Activated CD8-positive, alpha-beta memory T cell treated with anti-CD3 and anti-CD28 coated beads for 48 hours (primary cell): ENCODE data around the gene KRT12.
"Not testable (repeated sequence)": the region's sequence is repeated elsewhere in the genome, so short reads cannot be mapped to it uniquely, and the experiment has no call there.

Experiments
- DNase-seq, 3 experiments: peaks; one replicate each; pipeline ENCODE4 v3.0.0-alpha.2; 2020; ENCODE audit warnings: low read depth in 2 of 3, low spot score in 2 of 3

Gene KRT12

DNA sequence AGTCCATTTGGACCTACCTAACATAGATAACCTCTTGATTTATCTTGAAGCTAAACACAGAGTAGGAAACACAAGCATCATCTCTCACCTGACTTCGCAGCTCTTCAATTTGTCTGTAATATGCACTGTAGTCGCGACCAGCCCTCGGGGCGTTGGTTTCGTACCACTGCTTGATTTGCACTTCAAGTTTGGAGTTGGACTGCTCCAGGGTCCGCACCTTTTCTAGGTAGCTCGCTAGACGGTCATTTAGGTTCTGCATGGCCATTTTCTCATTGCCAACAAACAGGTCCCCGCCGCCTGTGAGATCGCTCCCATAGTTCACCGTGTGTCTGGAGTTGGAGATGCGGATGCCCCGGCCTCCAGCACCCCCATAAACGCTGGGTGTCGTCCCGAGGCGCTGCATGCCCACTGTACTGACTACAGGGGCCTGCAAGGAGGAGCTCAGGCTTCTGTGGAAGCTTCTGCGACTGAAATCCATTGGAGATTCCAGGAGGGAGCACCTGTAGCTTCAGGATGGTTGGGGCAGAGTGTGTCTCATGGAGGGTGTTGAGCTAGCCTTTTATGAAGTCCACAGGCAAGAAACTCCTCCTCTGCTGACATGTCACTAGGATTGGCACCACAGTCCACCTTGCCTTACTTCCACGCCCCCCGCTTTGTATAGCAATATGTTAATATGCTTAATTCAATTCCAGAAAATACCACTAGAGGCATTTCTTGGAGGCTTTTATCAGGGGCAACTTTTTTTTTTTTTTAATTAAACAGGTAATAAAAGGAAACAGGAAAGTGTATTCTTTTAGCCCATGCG is 17.9 kb upstream of the KRT12 start, which contains the start of gene KRT20:
KRT20 (minus strand) TSS at position 535 of the 805 bp plus-strand sequence; CDS start at position 478, 57 bp downstream.
- DNase-seq, result no peak

DNA sequence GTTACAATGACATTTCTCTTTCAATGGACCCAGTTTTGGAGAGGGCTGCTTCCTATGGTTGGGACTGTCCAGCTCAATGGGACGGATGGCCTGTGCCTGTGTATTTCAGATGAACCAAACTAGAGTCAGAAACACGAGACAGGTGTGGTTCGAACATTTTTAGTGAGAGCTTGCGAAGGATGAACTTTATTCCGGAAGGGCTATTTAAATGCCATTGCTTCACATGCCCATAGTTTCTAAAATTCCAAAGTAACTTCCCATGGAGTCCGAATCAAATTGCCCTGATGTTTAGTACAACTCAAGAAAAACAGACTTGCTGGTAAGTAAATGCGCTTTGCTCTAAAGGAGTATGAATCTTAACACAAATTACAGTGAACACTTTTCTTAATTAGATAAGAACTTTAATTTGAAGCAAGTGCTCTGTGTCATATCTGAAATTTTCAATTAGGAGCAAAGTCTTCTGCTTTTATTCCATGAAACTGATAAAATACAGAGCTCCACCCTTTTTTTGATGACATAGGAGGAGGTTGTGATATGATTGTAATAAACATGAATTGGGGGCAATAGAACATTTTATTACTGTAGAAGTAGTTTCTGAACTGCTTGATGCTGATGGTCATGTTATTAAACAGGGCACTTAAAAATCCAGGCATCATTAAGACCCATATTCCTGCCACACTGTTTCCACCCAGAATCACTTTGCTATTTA is 16.8 kb upstream of the KRT12 start:
- DNase-seq, result no peak

DNA sequence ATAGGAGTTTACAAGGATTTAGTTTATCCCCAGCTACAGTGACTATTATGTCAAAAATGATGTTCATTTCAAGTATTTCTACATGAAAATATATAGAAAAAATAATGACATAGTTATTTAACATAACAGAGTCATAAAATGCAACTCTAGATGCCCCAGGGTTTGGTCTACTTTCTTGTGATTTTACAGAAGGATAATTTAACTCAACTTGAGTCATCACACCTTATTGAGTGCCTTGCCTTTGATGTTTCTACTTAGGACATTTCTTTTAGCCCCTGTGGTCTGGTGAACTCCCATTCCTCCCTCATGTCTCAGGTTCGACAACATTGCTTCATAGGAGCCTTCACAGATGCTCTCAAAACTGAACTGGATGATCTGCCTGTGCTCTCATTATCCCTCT is 16.0 kb upstream of the KRT12 start:
- DNase-seq, result no peak

GRCh38 chr17:40879026-40879425 is 12.0 kb upstream of the KRT12 start:
- no peak for DNase-seq

DNA sequence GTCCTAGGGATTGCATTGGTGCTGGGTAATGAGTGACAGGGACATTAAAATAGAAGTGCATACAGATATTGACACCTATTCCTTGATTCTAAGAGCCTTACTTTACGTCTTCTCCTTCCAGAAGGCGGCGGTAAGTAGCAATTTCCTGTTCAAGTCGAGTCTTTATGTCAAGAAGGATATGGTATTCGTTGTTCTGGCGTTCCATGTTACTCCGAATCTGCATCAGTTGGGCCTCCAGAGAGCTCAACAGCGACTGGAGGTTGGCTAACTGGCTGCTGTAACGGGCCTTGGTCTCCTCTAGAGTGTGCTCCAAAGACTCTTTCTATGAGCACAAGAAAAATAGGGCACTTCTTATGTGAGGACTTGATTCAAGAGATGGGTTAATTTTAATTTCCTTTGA is 11.0 kb upstream of the KRT12 start:
- DNase-seq, result no peak

- DNase-seq, result no peak
Measured at GRCh38 chr17:40873801-40874200, 6.8 kb upstream of the KRT12 start.

GRCh38 chr17:40873255-40873654 is 6.2 kb upstream of the KRT12 start:
- DNase-seq, result no peak

- no peak for DNase-seq
Measured at GRCh38 chr17:40872416-40872815, 5.4 kb upstream of the KRT12 start.

DNA sequence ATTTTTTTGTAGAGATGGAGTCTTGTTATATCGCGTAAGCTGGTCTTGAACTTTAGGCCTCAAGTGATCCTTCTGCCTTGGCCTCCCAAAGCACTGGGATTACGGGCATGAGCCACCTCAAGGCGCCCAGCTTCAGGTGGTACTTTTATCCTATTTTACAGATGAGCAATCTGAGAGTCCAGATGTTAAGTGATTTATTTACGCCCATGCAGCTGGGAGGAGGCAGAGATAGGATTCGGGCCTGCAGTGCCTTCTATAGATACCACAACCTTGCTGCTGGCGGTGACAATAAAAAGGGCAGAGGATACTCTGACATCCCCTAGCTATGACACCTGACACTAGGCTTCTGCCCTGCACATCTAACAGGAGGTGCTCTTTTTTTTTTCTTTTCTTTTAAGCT is 4.3 kb upstream of the KRT12 start:
- no peak for DNase-seq

DNA sequence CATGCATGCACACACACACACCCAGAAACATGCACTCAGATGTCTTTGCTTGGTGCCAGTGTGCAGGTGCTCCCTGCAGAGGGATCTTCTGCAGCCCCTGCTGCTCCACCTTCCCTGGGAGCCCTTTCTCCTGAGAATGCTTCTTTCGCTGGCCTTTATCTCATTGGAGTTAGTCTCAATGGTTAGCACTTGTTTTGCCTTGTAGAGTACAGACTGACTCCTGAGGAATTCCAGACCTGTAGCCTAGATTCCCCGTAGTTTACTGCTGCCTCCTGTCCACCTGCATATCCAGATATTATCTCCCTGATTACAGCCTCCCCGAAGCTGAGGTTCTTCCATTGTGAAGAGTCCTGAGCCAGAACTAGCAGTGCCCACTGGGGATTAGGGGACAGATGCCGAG is 3.1 kb upstream of the KRT12 start:
- no peak for DNase-seq

DNA sequence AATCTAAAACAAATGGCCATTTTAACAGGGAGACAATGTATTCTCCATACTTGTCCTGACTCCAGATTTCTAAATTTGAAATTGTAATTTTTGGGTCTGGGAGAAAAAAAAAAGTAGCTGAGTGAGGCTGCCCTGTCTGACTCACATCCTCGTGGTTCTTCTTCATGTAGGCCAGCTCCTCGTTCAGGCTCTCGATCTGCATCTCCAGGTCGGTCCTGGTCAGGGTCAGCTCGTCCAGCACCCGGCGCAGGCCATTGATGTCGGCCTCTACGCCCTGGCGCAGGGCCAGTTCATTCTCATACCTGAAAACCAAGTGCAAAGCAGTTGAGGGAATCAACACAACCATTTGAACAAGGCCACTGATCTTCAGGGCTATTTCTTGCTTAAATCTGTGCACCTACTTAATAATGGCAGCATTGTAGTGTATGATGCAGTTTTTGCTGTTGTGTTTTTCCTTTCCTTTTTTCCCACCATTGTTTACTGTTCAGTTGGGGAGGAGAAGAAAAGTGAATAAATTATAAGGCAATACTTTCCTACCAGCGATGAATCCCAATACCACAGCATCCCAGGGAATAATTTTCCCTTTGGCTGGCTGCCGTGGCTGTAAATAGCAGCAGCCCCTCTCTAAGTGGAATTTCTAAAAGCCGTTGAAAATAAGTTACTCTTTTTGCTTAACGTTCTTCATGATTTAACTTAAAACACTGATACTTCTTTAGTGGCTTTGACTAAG is 2.2 kb downstream of the KRT12 start:
- no peak for DNase-seq

- DNase-seq, result no peak
Measured at GRCh38 chr17:40862985-40863733, 3.9 kb downstream of the KRT12 start.

DNA sequence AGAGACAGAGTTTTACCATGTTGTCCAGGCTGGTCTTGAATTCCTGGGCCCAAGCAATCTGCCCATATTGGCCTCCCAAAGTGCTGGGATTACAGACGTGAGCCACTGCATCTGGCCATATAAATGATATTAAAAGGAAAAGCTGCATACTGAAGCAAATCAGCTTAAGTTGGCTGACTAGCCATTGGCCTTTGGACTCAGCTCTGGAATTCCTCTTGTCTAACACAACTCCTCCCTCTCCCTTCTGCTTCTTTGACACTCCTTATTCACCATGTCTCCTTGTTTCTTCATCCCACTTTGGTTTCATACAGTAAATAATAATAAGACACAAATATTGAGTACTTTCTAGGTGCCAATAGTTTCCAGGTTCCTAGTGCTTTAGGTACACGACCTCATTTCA is 7.5 kb downstream of the KRT12 start:
- DNase-seq, result no peak

- DNase-seq, result not testable (repeated sequence)
Measured at GRCh38 chr17:40858667-40859066, 8.4 kb downstream of the KRT12 start.

GRCh38 chr17:40857535-40857934 is 9.5 kb downstream of the KRT12 start:
- no peak for DNase-seq

DNA sequence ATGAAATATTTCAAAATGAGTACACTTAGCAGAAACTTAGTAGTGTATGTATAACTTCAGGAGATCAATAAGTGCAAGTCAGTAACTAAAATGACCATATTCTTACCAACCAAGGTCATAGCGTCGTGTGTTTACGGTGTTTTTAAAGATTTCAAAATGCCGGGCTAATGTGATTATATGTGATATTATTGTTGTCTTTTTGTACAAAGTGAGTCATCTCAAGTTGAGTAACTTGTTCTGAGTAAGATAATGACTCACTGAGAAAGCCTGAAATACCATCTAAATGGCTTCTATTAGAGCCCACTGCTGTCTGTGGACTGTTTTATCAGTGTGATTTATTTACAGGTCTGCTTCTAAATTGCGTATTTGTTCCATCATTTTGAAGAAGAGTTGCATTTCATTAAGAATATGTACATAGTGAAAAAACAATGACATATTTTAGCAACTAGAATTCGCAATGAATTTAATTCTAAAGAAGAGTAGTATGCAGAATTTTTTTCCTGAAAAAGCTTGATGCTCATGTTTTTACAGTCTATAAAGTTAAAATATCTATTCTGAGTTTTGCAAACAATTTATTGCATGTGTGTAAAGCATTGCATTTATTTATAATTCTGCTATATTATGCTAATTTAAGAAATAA is 12.7 kb downstream of the KRT12 start:
- DNase-seq, result no peak

DNA sequence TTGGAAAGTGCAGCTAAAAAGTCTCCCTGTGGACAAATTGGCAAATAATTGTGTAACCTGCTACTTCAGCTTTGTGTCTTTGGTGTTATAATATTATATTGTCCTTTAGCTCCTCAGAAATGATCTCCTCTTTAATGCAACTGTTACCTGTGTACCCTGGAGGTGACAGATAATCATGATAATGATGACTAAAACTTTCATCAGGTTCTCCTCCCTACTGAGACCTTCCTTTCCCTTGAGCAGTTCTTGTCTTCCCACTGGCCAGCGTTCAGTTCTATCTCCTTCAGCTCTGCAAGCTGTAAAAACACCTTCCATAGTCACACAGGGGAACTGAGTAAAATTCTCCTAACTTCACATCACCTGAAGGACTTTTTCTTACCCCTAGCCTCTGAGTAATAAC is 14.7 kb downstream of the KRT12 start:
- no peak for DNase-seq

GRCh38 chr17:40850293-40850972 is 16.6 kb downstream of the KRT12 start:
- no peak for DNase-seq

GRCh38 chr17:40849723-40850122 is 17.3 kb downstream of the KRT12 start:
- DNase-seq, result no peak

GRCh38 chr17:40848583-40849235 is 18.3 kb downstream of the KRT12 start:
- DNase-seq, result no peak
